RWPE1 (cell line): Measurements from ENCODE around the gene TBC1D5.

Experiments
- CTCF ChIA-PET: fragments of 350-600 bp; sonication (Branson Sonifier 250); formaldehyde crosslinking; extraction: SDS; loops from one replicate; lab custom pipeline; 2021; lab: Yijun Ruan, JAX
- POLR2A ChIA-PET: fragments of 400-600 bp; formaldehyde crosslinking; extraction: SDS; loops from one replicate; lab custom pipeline; 2020; ENCODE audit warnings: antibody characterized with exemption; ENCODE audit not compliant: low non-redundant PET; lab: Yijun Ruan, JAX
- DNase-seq: peaks from one replicate; pipeline ENCODE4 v3.0.0; 2012; ENCODE audit warnings: low spot score
- H3K27ac ChIP-seq: fragments of 450-650 bp; 2 replicates; pipeline ENCODE4 v1.5.1; 2017
- CTCF ChIP-seq: fragments of 450-650 bp; conservative IDR thresholded peaks from 2 replicates; pipeline ENCODE4 v1.5.1; 2017; ENCODE audit warnings: low read depth, mild to moderate bottlenecking

TBC1D5 gene

GRCh38 chr3:17330660-17331059 lies 411.8 kb downstream of the TBC1D5 start:
- ChIA-PET POLR2A (no interaction called here), CTCF (no interaction called here)
- DNase-seq = no peak
- no peak overlapping the region for H3K27ac ChIP-seq
- TF ChIP-seq CTCF = no peak

GRCh38 chr3:17329927-17330326 lies 412.5 kb downstream of the TBC1D5 start:
- no peak for TF ChIP-seq CTCF
- H3K27ac ChIP-seq = no peak overlapping the region
- ChIA-PET POLR2A (no interaction called here), CTCF (no interaction called here)
- DNase-seq = no peak

GRCh38 chr3:17322106-17322793 lies 420.2 kb downstream of the TBC1D5 start:
- CTCF ChIA-PET = no interaction called here
- POLR2A ChIA-PET = no interaction called here
- no peak for DNase-seq
- no peak overlapping the region for H3K27ac ChIP-seq
- TF ChIP-seq CTCF = no peak

DNA sequence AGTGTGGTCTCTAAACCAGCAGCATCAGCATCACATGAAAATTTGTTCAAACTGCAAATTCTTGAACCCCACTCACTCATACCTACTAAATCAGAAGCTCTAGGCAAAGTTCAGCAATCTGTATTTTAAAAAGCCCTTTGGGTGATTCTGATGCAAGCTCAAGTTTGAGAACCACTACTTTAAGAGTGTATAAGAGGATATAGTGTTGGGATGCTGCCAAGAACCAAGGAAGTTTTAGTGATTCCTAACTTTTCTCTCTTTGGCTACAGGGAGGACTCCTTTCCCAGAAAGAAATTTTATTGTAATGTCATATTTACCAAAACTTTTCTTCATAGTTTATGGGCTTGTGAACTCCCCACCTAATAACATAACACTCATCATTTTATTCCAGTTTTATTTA lies 422.2 kb downstream of the TBC1D5 start:
- H3K27ac ChIP-seq = no peak overlapping the region
- ChIA-PET POLR2A (no interaction called here), CTCF (no interaction called here)
- no peak for TF ChIP-seq CTCF
- no peak for DNase-seq

DNA sequence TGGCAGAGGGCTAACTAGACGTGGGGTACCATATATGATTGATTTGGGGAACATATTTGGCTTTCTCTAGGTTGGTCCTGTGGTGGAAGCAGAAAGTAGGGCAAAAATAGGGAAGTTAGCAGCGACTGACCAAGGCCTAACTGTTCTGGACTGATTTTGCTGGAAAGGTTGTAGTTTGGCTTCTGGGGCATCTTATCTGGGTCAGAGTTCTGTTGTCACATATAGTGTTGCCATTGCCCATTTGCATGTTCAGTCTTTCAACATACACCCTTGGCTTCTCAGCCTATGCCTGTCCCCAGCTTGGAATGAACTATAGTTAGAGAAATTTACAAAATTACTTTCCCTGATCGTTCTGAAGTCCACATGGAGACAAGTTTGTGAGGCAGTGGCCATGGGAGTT lies 426.5 kb downstream of the TBC1D5 start:
- ChIA-PET POLR2A (no interaction called here), CTCF (no interaction called here)
- H3K27ac ChIP-seq = no peak overlapping the region
- no peak for DNase-seq
- TF ChIP-seq CTCF = no peak

GRCh38 chr3:17314171-17314570 lies 428.3 kb downstream of the TBC1D5 start:
- CTCF ChIA-PET = no interaction called here
- no peak for TF ChIP-seq CTCF
- DNase-seq = no peak

More at GRCh38 chr3:17314171-17314570, 428.3 kb downstream of the TBC1D5 start:
- POLR2A ChIA-PET = no interaction called here
- no peak overlapping the region for H3K27ac ChIP-seq
